GM10248 (cell line): ENCODE results near the gene DIP2C.

Experiments used
- CTCF ChIA-PET: fragments of 300-600 bp; sonication (Branson Sonifier 250); formaldehyde crosslinking; extraction: SDS; loops from one replicate; lab custom pipeline; 2021; ENCODE audit warnings: antibody characterized with exemption; lab: Yijun Ruan, JAX
- POLR2A ChIA-PET: fragments of 350-650 bp; sonication (Branson Sonifier 250); formaldehyde crosslinking; extraction: SDS; loops from one replicate; lab custom pipeline; 2020; ENCODE audit warnings: antibody characterized with exemption; lab: Yijun Ruan, JAX
- DNase-seq: peaks from one replicate; pipeline ENCODE4 v3.0.0; 2012; ENCODE audit errors: extremely low spot score
- CTCF ChIP-seq: IDR thresholded peaks from 2 replicates; pipeline ENCODE4 v1.5.1; 2012; ENCODE audit warnings: mild to moderate bottlenecking, low read depth; ENCODE audit errors: extremely low read depth, missing control alignments, control extremely low read depth

The DIP2C gene

GRCh38 chr10:413662-414071 lies 275.8 kb downstream of the DIP2C start:
- no peak for DNase-seq
- no peak for TF ChIP-seq CTCF
- POLR2A ChIA-PET: no interaction called here
- CTCF ChIA-PET: interaction anchor here (1.1 kb wide), 1 partner anchor 97 kb away, joined by 3 read pairs; no protein-coding TSS in a partner anchor

DNA sequence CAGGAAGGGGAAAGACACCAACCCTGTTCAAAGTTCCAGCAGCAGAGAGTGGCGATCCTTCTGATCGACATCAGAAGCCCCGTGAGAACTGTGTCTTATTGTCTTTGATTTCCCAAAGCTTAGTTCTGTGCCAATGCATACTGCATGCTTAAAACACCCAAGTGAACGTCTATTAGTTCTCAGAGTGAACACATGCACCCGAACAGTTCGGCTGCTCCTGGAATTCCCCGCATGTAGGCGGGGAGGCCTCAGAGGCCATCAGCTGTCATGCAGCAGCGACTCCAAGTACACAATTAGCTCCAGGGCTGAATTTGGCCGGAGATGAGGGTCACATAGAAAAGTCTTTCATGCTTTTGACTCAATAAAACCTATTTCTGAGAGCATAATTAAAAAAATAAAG lies 277.4 kb downstream of the DIP2C start:
- DNase-seq: peak; percentile 67
- POLR2A ChIA-PET: no interaction called here
- CTCF ChIA-PET: interaction anchor here (1.3 kb wide), 1 partner anchor 15 kb away, joined by 3 read pairs; no protein-coding TSS in a partner anchor
- TF ChIP-seq CTCF: no peak

- POLR2A ChIA-PET: no interaction called here
Measured at GRCh38 chr10:411603-412002, 277.9 kb downstream of the DIP2C start.

GRCh38 chr10:409408-410040 lies 279.9 kb downstream of the DIP2C start:
- ChIA-PET POLR2A (no interaction called here), CTCF (no interaction called here)
- TF ChIP-seq CTCF: no peak
- no peak for DNase-seq

More at GRCh38 chr10:411603-412002, 277.9 kb downstream of the DIP2C start:
- no peak for TF ChIP-seq CTCF
- no peak for DNase-seq
- CTCF ChIA-PET: interaction anchor here (1.3 kb wide), 1 partner anchor 15 kb away, joined by 3 read pairs; no protein-coding TSS in a partner anchor

- POLR2A ChIA-PET: no interaction called here
- DNase-seq: no peak
- no peak for TF ChIP-seq CTCF
- CTCF ChIA-PET: no interaction called here
Measured at GRCh38 chr10:408236-408635, 281.2 kb downstream of the DIP2C start.

- ChIA-PET POLR2A (no interaction called here), CTCF (no interaction called here)
- no peak for DNase-seq
- no peak for TF ChIP-seq CTCF
Measured at GRCh38 chr10:406976-407375, 282.5 kb downstream of the DIP2C start.
